GM18907 (cell line): ENCODE measurements around the gene COL6A2.

Experiments used
- ATAC-seq: cut with Tn5 transposase; IDR thresholded peaks from one replicate; pipeline ENCODE4 v1.9.1; 2021; ENCODE audit warnings: mild to moderate bottlenecking, moderate library complexity; ENCODE audit not compliant: unreplicated experiment

Gene COL6A2

DNA sequence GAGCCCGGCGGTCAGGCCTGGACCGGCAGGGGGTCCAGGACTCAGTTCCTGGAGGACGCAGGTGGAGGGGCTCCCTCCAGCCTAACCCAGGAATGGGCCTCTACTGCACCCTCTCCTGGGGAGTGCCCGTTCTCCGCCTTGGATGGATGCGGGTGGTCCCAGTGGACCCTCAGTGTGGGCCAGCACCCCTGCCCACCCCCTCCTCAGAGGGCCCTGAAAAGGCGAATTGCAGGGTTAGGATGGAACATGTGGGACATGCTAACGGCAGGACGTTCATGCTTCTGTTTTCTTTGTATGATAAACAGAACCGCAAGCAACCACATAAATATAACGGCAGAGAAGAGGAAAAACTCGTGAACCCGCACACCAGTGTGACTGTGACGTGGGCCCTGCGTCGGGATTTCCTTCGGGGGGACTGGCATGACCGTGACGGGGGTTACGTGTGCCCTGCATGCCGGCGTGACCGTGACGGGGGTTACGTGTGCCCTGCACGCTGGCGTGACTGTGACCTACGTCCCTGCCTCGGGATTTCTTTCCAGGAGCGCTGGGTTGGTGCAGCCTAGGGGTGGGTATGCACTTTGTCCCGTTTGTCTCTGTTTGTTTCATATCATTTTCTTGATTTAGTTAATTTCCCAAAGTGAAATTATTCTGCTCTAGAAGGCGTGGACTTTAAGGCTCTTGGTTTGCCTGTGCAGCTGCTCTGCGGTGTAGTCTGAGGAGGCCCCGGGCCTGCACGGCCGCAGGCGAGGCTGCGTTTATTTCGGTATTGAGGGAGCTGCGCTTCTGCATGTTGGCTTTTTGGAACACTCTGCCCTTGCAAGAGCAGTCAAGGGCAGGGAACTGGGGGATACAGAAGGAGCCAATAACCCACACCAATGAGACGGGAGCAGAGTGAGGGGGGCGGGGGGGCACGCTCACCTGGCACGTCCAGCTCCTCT lies 54.3 kb downstream of the COL6A2 start:
- ATAC-seq, result no peak

DNA sequence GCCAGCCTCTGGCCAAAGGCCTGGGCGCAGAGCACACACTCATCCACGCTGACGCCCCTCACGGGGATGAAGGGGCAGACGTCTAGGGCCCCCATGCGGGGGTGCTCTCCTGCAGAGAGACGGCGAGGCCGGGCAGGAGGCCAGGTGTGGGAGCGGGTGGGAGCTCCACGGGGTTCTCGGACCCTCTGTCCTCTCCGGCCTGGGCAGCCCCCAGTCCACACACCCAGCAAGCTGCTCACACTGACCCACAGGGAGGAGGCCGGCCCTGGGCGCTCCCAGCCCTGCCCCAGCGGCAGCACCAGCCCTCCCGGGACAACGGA lies 55.0 kb downstream of the COL6A2 start:
- ATAC-seq, result no peak

DNA sequence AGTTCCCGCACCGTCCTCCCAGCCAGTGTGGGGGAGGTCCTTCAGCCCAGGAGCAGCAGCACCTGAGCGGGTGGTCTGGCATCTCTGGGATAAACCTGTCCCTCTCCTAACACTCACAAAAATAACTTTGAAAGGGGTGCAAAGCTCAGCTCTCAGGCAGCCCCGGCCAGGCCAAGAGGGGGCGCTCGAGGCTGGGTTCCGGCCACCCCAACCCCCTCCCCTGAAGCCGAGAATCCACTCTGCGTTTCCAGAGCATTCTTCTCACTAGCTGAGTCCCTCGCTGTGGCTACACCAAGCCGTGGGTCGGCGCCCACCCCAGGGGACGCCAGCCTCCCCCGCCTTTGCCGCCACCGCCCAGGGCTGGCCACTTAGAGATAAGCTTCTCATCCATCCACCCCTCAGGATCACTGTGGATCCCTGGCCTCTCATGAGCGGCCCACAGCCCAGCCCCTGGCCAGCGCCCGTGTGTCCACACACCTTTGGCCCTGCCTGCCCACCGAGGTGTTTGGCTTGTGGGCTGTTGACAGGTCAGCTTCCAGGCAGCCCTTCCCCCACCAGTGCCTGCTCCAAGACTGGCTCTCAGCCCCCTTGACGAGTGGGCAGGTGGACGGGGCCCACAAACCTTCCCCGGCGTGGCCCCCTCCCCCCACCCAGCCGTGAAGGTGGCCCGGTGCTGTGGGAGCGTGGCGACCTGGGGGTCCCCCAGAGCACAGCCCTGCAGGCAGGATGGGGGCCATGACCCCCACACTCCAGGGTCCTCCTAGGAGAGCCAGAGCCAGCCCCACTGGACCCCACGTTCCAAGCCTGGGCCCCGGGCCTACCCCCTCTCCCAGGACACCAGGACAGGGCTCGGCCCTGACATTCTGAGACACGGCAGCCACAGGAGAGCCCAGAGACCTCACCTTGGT lies 55.6 kb downstream of the COL6A2 start:
- ATAC-seq, result no peak

DNA sequence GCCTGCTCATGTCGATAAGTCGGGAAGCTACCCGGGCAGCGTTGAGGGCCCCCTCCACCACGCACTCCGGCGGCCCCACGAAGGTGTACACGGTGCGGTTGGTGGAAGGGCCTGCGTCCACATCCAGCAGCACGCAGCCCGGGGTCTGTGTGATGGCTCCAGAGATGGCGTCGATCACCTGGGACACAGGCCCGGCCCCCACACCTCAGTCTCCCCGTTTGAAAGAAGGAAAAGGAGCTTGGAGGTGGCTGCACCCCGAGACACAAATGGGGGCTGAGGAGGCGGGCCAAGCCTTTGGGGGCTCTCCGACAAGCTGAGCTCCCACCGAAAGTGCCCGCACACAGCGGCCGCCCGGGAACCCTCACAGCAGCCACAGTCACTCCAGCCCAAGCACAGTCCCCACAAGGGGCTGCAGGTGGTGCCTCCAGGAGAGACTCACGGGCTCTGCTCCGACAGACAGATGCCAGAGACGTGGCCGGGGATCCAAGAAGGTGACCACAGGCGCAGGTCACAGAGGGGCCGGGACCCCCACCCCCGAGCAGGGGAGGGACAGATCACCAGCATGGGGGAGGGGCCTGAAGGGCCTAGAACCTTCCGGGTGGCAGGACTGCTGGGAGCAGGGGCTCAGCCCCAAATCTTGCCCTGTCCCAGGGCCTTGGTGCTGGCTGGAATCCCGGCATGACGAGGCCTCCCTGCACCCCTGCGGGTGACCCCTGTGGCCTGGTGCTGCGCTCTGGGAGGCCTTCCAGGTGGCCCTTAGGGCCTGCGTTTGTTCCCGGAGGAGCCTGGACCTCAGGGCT lies 56.4 kb downstream of the COL6A2 start:
- ATAC-seq, result no peak

DNA sequence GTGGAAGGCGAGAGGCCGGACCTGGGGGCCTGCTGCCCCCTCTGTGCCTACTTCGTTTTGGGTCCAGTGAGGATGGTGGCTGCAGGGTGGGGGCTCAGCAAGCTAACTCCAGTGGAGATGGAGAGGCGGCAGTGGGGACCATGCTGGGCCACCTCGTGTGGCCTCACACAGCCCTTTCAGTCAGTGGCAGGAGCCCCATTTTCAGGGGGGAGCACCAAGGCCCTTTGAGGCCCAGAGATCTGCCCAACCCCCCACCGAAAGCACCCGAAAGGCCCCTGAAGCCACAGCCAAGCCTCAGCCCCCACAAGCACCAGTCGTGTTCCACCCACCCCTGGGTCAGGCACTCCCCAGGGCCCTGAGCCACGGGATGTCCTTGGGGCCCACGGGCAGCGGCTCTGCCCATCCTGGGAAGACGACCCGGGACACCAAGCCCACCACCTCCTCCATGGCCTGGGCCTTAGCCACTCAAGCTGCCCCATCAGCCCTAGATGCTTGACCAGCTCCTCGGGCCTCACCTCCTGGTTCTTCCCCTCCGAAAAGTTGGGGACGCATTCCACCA lies 57.1 kb downstream of the COL6A2 start:
- no peak for ATAC-seq

DNA sequence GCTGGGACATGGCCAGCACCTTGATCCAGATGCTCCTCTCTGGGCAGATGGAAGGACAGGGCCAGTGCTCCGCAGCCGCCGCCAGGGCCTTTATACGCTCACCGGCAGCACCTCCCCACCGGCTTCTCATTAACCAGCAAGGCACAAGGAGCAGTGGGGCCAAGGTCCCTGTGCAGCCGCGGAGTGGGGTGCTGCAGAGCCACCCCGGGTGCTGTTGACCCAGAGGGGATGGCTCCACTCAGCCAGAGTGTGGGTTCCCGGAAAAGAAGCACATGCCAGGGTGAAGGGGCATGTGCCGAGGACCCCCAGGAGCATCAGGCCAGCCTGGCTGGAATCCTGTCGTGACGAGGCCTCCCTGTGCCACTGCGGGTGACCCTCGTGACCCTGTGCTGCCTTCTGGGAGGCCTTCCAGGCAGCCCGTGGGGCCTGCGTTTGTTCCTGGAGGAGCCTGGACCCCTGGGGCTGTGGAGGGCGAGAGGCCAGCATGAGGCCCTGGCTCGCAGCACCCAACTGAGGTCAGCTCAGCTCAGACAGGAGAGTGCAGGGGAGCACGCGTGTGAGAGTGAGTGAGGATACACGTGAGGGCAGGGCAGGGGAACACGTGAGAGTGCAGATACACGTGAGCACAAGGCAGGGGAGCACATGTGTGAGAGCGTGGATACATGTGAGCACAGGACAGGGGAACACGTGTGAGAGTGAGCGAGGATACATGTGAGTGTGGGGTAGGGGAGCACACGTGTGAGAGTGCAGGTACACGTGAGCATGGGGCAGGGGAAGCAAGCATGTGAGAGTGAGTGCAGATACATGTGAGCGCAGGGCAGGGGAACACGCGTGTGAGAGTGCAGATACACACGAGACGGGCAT lies 57.8 kb downstream of the COL6A2 start, which contains the start of gene FTCD:
FTCD (minus strand) TSS at position 66 of the 864 bp plus-strand sequence; CDS start at position 10, 56 bp downstream.
- ATAC-seq, result no peak

DNA sequence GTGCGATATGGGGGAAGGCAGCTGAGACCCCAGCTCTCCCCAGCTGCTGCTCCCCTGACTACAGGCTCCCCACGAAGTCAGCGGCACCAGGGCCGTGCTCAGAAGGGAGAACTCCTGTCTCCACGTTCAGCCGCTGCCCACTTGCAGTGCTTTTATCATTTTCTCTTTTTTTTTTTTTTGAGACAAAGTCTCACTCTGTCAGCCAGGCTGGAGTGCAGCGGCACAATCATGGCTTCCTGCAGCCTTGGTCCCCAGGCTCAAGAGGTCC lies 58.4 kb downstream of the COL6A2 start:
- no peak for ATAC-seq

DNA sequence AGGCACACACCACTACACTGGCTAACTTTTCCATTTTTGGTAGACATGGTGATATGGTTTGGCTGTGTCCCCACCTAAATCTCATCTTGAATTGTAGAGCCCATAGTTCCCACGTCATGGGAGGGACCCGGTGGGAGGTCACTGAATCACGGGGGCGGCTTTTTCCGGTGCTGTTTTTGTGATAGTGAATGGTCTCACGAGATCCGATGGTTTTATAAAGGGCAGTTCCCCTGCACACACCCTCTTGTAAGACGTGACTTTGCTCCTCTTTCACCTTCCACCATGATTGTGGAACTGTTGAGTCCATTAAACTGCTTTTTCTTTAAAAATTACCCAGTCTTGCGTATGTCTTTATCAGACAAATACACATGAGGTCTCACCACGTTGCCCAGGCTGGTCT lies 58.8 kb downstream of the COL6A2 start:
- no peak for ATAC-seq

DNA sequence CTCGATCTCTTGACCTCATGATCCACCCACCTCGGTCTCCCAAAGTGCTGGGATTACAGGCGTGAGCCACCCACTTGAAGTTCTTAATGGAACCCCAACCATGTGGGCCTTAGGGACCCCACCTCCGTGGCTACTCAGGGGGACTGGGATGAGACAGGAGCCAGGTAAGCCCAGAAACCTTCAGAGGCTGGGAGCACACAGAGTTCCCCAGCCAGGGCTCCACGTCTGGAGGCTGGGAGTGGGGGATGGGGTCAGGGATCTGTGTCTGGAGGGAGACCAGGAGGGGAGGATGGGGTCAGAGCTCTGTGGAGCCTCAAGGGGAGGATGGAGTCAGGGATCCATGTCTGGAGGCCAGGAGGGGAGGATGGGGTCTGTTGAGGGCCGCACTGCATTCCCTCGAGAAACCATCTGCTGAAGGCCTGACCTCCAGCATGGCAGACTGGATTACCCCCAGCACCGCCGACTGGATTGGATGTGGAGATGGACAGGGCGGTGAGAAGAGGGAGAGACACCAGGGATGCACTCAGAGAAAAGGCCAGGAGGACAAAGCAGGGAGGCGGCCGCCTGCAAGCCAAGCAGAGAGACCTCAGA lies 59.6 kb downstream of the COL6A2 start:
- no peak for ATAC-seq

DNA sequence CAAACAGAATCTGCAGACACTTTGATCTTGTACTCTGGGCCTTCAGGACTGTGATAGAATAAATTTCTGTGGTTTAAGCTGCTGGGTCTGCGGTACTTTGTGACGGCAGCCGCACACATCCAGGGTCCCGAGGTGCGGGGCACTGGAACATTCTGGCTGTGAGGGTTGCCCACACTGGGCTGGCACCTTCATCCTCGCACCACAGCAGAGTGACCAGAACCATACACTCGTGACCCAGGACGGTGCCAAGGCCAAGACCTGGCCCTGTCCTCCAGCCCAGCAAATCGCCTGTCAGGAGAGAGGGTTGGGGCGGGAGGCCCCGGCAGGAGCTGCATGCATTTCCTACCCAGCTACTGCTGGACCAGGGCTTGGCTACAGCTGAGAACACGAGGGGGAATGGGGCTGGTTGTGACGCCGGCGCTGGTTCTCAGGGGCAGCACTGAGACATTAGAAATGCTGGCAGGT lies 60.1 kb downstream of the COL6A2 start:
- no peak for ATAC-seq

DNA sequence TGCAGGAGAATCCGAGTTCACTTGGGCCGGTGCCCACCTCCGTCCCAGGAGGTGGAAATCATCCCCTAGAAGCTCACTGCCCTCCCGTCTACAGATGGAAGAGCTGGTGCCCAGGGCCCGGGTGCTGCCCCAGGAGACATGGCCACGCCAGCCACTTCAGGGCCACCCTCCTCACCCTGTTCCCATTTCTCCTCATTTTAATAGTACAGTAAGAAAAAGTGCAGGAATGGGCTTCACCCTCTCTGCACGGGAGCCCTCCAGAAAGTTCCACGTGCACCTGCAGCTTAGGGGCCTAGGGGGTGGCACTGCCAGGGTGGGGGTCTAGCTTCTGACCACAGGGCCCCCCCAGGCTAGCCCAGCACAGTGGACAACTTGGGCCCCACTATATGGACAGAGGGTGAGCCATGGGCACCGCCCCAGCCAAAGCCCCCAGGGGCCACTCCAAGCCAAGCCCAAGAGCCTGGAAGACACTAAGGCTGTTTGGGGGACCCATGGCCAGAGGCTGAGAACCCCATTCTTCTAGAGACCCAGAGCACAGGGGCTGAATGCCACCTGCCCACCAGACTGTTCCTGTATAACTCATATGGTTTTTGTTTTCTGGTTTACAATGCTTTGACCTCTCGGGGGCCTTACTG lies 60.9 kb downstream of the COL6A2 start:
- no peak for ATAC-seq

DNA sequence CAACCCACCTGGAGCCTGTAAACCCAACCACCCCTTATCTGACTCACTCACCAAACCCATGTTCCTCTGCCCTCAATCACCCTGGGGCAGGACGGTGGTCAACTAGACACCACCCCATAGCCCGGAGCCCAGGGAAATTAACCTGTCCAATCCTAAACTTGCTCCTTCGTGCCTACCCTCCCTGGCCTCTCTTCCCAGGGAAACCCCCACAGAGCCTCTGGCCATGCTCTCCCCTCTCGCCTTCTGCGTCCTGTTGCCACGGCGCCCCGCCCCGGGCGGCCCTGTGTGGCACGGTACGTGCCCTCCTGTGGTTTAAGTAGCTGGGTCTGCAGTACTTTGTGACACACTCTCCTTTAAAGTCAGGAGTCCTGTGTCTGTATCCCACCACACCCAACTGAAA lies 61.5 kb downstream of the COL6A2 start:
- no peak for ATAC-seq

DNA sequence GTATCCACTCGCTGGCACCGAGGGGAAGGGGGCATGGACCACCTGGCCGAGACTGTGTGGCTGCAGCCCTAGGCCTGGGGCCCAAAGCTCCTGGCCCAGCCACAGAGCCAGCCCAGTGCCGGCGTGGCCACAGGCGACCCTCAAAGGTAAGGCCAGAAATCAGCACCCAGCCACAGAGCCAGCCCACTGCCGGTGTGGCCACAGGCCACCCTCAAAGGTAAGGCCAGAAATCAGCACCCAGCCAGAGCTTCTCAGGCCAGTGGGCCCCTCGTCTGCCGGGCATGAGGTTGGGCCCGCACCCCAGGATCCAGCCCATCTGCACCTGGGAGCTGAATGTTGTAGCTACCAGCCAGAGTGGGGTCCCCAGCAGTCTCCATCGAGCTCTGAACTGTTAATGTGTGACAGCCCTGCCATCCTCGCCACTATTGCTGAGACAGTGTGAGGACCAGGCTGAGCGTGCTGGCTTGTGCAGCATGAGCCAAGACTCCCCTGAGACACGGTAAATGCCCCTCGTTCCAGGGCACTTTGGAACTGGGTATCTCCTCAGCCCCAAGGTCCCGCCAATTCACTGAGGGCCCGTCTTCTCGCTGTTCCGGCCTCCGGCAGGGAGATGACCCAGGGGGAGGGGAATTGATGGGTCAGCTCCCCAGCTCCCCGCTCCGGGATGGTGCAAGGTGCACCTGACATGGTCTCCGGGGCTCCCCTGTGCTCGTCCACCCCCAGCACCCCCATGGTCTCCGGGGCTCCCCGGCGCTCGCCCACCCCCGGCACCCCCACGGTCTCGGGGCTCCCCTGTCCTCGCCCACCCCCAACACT lies 62.1 kb downstream of the COL6A2 start:
- ATAC-seq, result no peak

DNA sequence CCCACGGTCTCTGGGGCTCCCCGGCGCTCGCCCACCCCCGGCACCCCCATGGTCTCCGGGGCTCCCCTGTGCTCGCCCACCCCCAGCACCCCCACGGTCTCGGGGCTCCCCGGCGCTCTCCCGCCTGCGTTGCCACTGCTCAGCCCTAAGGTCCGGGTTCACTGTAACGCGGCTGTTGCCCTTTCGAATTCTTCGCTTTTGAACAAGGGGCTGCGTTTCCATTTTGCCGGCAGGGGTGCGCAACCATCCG lies 62.7 kb downstream of the COL6A2 start:
- ATAC-seq, result no peak

DNA sequence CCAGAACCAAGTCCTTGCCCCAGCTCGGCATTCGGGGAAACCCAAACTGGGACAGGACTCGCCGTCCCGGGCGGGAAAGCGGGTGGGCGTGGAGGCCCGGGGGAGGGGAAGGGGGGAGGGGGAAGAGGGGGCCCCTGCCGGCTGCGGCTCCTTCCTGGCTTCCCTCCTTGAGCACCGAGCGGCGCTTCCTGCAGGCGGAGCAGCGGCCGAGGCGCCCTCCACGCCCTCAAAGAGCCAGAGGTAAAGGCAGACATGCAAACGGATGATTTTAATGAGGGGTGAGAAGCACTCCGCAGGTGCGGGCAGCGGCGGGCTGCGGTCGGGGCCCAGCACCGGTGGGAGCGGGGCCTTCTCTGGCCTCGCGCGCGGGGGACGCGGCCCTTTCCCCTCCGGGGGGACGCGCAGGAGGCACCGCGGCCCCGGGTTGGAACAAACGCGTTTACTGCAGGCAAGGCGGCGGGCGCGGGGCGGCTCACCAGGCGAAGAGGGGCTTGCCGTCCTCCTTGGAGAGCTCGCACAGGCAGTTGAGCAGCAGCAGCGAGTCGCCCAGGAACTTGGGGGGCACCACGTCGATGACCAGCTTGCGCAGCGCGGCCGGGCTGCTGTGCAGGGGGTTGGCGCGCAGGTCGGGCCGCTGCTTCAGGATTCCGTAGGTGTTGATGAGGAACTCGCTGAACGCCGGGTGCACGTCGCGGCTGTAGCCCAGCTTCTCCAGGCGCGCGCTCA lies 63.2 kb downstream of the COL6A2 start:
- ATAC-seq, result no peak

DNA sequence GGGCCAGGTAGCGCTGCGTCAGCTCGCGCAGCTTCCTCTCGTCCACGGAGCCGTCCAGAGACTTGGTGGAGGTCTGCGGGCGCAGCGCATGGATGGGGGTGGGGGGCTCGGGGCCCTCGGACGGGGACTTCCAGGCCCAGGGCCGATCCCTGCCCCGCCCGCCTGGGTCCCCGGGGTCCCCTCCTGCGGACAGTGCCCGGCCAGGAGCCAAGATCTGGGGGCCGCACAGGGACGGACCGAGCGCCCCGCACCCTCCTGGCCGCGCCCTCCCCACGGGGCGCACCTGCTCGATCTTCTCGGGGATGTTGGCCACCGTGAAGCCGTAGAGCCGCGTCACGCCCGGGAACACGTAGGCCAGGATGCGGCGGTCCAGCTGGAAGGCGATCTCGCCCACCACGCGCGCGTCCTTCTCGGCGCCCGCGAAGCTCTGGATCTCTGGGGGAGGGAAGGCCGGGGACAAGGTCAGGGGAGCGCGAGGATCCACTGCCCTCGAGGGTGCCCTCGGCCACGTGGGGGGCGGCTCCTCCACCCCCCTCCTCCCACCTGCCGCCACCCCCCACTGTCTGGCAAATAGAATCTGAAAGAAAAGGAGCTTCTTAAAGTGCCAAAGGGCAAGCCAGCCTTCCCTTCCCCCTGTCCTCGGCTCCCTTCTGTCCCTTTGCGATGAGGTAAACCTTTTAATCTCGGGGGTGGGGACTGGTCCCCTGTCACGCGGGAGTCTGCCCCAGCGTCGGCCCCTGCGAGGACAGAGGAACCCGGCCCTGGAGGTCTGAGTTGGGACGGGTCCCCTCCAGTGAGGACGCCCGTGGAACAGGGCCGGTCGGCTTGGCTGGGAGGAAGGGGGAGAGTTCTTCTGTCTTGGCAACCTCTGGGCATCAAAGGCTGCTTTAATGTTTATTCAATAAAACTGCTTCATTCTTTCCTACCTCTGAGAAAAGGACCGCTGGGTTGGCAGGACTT lies 64.0 kb downstream of the COL6A2 start:
- ATAC-seq, result no peak

DNA sequence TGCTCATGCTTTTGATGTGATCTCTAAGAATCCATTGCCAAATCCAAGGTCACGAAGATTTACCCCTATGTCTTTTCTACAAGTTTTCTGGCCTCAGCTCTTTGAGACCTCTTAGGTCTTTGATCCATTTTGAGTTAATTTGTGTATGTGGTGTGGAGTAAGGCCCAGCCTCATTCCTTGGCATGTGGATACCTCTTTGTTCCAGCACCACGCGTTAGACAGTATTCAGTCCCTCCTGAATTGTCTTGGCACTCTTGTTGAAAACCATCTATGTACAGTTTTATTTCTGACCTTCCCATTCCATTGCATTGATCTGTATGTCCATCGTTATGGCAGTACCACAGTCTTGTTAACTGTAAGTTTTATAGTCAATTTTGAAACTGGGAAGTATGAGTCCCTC lies 65.5 kb downstream of the COL6A2 start:
- no peak for ATAC-seq
